Measurements from ENCODE around the gene C20orf144. TPM values are rescaled to one million over a fixed set of nuclear protein-coding genes. Genes with fewer than 3 reads are reported as not detected.

Gene C20orf144
- total RNA-seq, 4 donors from 2014 or later = not detected

GRCh38 chr20:33664085-33664761 lies 2.1 kb downstream of the C20orf144 start:
- Histone ChIP-seq H3K27me3 (no peaks in the 10 kb centered on the region), H3K4me3 (peak overlapping the region; percentile 51 to 83 (median 66)), H3K9me3 (no peaks in the 10 kb centered on the region), H3K36me3 (peaks cover 7 to 19% (median 8%) of the 10 kb centered on the region in 3 donors), H3K27ac (peak overlapping the region; percentile 87 to 95 (median 90)), H3K4me1 (peaks cover 31 to 60% (median 41%) of the 10 kb centered on the region in 3 donors)
- WGBS, 2 donors = 33 to 54% methylated on average over 4 to 6 of the region's 9 CpGs
- TF ChIP-seq POLR2A (IDR thresholded peaks at IDR 0.05) = no peak
- TF ChIP-seq, protein P1, sequence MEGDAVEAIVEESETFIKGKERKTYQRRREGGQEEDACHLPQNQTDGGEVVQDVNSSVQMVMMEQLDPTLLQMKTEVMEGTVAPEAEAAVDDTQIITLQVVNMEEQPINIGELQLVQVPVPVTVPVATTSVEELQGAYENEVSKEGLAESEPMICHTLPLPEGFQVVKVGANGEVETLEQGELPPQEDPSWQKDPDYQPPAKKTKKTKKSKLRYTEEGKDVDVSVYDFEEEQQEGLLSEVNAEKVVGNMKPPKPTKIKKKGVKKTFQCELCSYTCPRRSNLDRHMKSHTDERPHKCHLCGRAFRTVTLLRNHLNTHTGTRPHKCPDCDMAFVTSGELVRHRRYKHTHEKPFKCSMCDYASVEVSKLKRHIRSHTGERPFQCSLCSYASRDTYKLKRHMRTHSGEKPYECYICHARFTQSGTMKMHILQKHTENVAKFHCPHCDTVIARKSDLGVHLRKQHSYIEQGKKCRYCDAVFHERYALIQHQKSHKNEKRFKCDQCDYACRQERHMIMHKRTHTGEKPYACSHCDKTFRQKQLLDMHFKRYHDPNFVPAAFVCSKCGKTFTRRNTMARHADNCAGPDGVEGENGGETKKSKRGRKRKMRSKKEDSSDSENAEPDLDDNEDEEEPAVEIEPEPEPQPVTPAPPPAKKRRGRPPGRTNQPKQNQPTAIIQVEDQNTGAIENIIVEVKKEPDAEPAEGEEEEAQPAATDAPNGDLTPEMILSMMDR (IDR thresholded peaks at IDR 0.05) = no peak
- no peak for DNase-seq
- intact Hi-C loops (cut with DNase I) = no loop called here

GRCh38 chr20:33664762-33665144 lies 2.6 kb downstream of the C20orf144 start:
- Histone ChIP-seq H3K27me3 (no peaks in the 10 kb centered on the region), H3K9me3 (no peaks in the 10 kb centered on the region), H3K4me3 (no peak overlapping the region), H3K4me1 (peaks cover 31 to 63% (median 41%) of the 10 kb centered on the region in 3 donors), H3K27ac (peak overlapping the region in 2 of 4 donors; percentile 90 to 95), H3K36me3 (peaks cover 2 to 19% (median 2%) of the 10 kb centered on the region in 3 donors)
- TF ChIP-seq, protein P1 (IDR thresholded peaks at IDR 0.05) = no peak
- no peak for TF ChIP-seq POLR2A (IDR thresholded peaks at IDR 0.05)
- DNase-seq = no peak
- WGBS, 2 donors = 94 to 100% methylated on average over 2 of the region's 2 CpGs
- intact Hi-C loops (cut with DNase I) = loop anchor here (5.0 kb wide), 1 partner anchor 207 kb away; no protein-coding TSS in a partner anchor

GRCh38 chr20:33666293-33667244 lies 4.4 kb downstream of the C20orf144 start, which contains the start of gene ACTL10:
Gene ACTL10, plus strand, starts transcription at chr20:33666943. Its CDS starts 555 bp downstream, at chr20:33667498.
- Histone ChIP-seq H3K36me3 (peaks cover 0 to 28% (median 0%) of the 10 kb centered on the region in 3 donors), H3K4me1 (peaks cover 31 to 74% (median 41%) of the 10 kb centered on the region in 3 donors), H3K4me3 (peak within 1 kb of the TSS; percentile 49 to 72 (median 58)), H3K9me3 (no peaks in the 10 kb centered on the region), H3K27me3 (no peaks in the 10 kb centered on the region), H3K27ac (peak within 1 kb of the TSS; percentile 86 to 93 (median 90))
- intact Hi-C loops (cut with DNase I) = loop anchor here (5.0 kb wide), 1 partner anchor 209 kb away; no protein-coding TSS in a partner anchor
- TF ChIP-seq POLR2A (IDR thresholded peaks at IDR 0.05) = peak in 3 of 4 donors; percentile 58 to 90 (median 60)
- TF ChIP-seq, protein P1 (IDR thresholded peaks at IDR 0.05) = peak in 2 of 6 experiments; percentile 20 to 26
- 3 to 6% methylated on average over 10 to 13 of the region's 50 CpGs for WGBS, 2 donors
- peak; percentile 80 for DNase-seq

DNA sequence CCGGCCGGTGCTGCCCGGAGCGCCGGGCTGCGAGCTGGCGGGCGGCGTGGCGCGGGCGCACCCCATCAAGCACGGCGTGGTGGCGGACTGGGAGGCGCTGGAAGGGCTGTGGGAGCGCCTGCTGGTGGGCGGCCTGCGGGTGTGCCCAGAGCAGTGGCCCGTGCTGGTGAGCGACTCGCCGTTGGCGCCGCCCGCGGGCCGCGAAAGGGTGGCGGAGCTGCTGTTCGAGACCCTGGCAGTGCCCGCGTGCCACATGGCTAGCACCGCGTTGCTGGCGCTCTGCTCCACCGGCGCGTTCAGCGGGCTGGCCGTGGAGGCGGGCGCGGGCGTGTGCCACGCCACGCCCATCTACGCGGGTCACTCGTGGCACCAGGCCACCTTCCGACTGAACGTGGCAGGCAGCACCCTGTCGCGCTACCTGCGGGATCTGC lies 5.1 kb downstream of the C20orf144 start:
- WGBS, 2 donors = 4% methylated on average over 4 of the region's 55 CpGs; no CpG with 5 or more reads in 1 of the 2 donors
- Histone ChIP-seq H3K27me3 (no peaks in the 10 kb centered on the region), H3K4me3 (peak overlapping the region; percentile 49 to 72 (median 58)), H3K36me3 (peaks cover 0 to 28% (median 0%) of the 10 kb centered on the region in 3 donors), H3K9me3 (no peaks in the 10 kb centered on the region), H3K27ac (peak overlapping the region; percentile 86 to 93 (median 90)), H3K4me1 (peaks cover 31 to 81% (median 41%) of the 10 kb centered on the region in 3 donors)
- TF ChIP-seq, protein P1 (IDR thresholded peaks at IDR 0.05) = no peak
- no peak for TF ChIP-seq POLR2A (IDR thresholded peaks at IDR 0.05)
- intact Hi-C loops (cut with DNase I) = loop anchor here (5.0 kb wide), 1 partner anchor 210 kb away; no protein-coding TSS in a partner anchor
- no peak for DNase-seq

All from esophagus squamous epithelium (tissue), 5 donors.